Progenitor cell of endocrine pancreas (in vitro differentiated cells): Measurements from ENCODE around the gene EXOC8. TPM values are rescaled to one million over a fixed set of nuclear protein-coding genes. Genes with fewer than 3 reads are reported as not detected.

Source experiments
- DNase-seq: peaks from one replicate; pipeline ENCODE4 v3.0.0; 2021; ENCODE audit warnings: low spot score; ENCODE audit not compliant: unreplicated experiment
- H3K27ac Mint-ChIP-seq: 2 replicates; pipeline ENCODE4 v1.8.0; 2021; ENCODE audit warnings: mild to moderate bottlenecking, moderate library complexity, mixed read lengths
- H3K27me3 Mint-ChIP-seq: 2 replicates; pipeline ENCODE4 v1.8.0; 2021; ENCODE audit warnings: mixed read lengths
- H3K36me3 Mint-ChIP-seq: 2 replicates; pipeline ENCODE4 v1.8.0; 2022; ENCODE audit warnings: mixed read lengths; ENCODE audit not compliant: insufficient read depth
- H3K4me1 Mint-ChIP-seq: 2 replicates; pipeline ENCODE4 v1.8.0; 2021; ENCODE audit warnings: low read depth, mixed read lengths
- H3K4me3 Mint-ChIP-seq: 2 replicates; pipeline ENCODE4 v1.8.0; 2021; ENCODE audit warnings: low read depth, mild to moderate bottlenecking, moderate library complexity, mixed read lengths
- H3K9me3 Mint-ChIP-seq: 2 replicates; pipeline ENCODE4 v1.8.0; 2021; ENCODE audit warnings: low read depth, mixed read lengths
- total RNA-seq: library from RNA; stranded (reverse); gene quantifications from 2 replicates; pipeline ENCODE4 v1.2.1, GENCODE V29; 2021
- TF ChIP-seq, protein P1 (sequence below): fragments of 200-600 bp; sonication (generic); IDR thresholded peaks from one replicate; pipeline ENCODE4 v1.5.0; 2021; ENCODE audit warnings: antibody characterized with exemption, mild to moderate bottlenecking; ENCODE audit not compliant: unreplicated experiment

Gene EXOC8
- total RNA-seq, 1 donor from 2014 or later, result 9.6 TPM

DNA sequence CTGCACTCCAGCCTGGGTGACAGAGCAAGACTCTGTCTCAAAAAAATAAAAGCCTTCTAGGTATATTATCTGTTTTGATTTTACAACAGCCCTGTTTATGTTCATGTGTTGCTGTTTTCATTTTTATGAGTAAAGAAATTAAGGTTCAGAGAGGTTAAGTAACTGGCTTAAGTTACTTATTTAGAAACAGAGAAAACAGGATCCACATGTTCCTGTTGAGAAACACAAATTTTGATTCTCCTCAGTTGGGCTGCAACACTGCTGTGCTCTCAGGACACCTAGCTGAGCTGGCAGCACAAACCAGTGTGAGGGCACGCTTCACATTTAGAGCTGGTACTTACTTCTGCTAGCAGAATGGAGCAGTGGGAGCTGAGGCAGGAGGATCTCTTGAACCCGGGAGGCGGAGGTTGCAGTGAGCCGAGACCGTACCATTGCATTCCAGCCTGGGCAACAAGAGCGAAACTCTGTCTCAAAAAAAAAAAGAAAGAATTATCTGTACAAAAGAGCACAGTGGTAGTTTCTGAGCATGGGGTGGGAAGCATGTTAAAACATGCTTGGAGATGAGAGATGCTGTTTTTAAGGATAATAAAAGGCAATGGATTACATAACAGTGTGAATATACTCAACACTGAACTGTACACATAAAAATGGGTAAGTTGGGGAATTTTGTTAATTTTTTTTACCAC lies 2.8 kb upstream of the EXOC8 start:
- no peaks in the 10 kb centered on the region for H3K27me3 Mint-ChIP-seq
- H3K4me1 Mint-ChIP-seq, result peaks cover 25% of the 10 kb centered on the region
- no peaks in the 10 kb centered on the region for H3K9me3 Mint-ChIP-seq
- DNase-seq, result no peak
- peaks cover 13% of the 10 kb centered on the region for H3K36me3 Mint-ChIP-seq
- H3K27ac Mint-ChIP-seq, result no peak overlapping the region
- TF ChIP-seq, protein P1, sequence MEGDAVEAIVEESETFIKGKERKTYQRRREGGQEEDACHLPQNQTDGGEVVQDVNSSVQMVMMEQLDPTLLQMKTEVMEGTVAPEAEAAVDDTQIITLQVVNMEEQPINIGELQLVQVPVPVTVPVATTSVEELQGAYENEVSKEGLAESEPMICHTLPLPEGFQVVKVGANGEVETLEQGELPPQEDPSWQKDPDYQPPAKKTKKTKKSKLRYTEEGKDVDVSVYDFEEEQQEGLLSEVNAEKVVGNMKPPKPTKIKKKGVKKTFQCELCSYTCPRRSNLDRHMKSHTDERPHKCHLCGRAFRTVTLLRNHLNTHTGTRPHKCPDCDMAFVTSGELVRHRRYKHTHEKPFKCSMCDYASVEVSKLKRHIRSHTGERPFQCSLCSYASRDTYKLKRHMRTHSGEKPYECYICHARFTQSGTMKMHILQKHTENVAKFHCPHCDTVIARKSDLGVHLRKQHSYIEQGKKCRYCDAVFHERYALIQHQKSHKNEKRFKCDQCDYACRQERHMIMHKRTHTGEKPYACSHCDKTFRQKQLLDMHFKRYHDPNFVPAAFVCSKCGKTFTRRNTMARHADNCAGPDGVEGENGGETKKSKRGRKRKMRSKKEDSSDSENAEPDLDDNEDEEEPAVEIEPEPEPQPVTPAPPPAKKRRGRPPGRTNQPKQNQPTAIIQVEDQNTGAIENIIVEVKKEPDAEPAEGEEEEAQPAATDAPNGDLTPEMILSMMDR, result no peak
- H3K4me3 Mint-ChIP-seq, result no peak overlapping the region

DNA sequence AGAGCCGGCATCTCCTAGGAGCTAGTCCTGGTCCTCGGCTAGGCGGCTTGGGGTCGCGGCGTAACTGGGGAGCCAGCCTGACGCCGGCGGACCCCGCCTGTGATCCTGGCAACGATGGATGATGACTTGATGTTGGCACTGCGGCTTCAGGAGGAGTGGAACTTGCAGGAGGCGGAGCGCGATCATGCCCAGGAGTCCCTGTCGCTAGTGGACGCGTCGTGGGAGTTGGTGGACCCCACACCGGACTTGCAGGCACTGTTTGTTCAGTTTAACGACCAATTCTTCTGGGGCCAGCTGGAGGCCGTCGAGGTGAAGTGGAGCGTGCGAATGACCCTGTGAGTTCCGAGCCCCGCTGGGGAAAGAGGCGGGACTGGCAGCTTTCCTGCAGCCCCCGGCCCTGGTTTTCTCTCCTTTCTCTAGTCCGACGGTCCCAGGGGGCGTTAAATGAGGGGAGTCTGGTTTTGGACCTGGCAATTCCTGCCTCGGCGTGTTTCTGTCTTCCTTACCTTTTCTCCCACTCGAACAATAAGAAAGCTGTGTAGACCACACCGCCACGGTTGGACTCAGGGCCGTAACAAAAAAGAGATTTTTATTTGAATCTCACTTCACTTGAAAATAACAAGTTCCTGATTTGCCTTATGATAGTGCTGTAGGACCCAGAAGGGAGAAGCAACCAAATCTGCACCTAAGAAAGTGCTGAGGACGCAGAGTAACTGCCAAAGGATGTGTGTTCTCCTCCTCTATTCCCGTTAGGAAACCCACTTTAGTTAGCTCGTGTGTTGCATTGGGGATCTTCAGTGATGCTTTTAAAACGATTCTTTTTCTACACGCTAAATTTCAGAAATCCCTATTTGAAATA lies 847 bp upstream of the EXOC8 start, which contains the start of gene SPRTN:
TSS of gene SPRTN (plus strand) at position 24 of the 859 bp plus-strand sequence. CDS start at position 115, 91 bp downstream.
- no peak for DNase-seq
- Mint-ChIP-seq H3K36me3 (peaks cover 8% of the 10 kb centered on the region), H3K4me1 (peaks cover 39% of the 10 kb centered on the region)

DNA sequence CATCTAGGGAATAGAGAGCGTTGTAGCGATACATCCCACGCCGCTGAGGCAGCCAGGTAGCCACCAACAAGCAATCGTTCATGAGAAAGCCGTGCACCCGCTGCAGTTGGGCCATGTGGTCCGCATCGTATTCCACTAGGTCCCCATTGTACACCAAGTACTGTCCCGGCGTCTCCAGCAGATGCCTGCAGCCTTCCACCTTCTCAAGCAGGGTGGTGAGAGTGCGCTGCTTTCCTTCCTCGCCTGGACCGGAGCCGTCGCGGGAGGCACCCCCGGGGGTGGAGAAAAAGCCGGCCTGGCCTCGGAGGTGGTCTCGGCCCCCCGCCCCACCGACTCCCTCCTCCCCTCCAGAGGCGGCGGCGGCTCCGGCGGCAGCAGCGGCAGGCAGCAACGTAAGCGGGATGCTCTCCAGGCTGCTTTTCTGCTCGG lies 595 bp downstream of the EXOC8 start:
- Mint-ChIP-seq H3K36me3 (peaks cover 8% of the 10 kb centered on the region), H3K27ac (peak overlapping the region; percentile 97), H3K9me3 (no peaks in the 10 kb centered on the region), H3K4me3 (peak overlapping the region; percentile 100), H3K4me1 (peaks cover 42% of the 10 kb centered on the region), H3K27me3 (no peaks in the 10 kb centered on the region)
- peak; percentile 46 for DNase-seq
- TF ChIP-seq, protein P1, result no peak

More for the DNA sequence above, 847 bp upstream of the EXOC8 start, which contains the start of gene SPRTN:
- Mint-ChIP-seq H3K27me3 (no peaks in the 10 kb centered on the region), H3K4me3 (peak within 1 kb of the TSS; percentile 100), H3K9me3 (no peaks in the 10 kb centered on the region), H3K27ac (peak within 1 kb of the TSS; percentile 97)
- TF ChIP-seq, protein P1, result no peak

DNA sequence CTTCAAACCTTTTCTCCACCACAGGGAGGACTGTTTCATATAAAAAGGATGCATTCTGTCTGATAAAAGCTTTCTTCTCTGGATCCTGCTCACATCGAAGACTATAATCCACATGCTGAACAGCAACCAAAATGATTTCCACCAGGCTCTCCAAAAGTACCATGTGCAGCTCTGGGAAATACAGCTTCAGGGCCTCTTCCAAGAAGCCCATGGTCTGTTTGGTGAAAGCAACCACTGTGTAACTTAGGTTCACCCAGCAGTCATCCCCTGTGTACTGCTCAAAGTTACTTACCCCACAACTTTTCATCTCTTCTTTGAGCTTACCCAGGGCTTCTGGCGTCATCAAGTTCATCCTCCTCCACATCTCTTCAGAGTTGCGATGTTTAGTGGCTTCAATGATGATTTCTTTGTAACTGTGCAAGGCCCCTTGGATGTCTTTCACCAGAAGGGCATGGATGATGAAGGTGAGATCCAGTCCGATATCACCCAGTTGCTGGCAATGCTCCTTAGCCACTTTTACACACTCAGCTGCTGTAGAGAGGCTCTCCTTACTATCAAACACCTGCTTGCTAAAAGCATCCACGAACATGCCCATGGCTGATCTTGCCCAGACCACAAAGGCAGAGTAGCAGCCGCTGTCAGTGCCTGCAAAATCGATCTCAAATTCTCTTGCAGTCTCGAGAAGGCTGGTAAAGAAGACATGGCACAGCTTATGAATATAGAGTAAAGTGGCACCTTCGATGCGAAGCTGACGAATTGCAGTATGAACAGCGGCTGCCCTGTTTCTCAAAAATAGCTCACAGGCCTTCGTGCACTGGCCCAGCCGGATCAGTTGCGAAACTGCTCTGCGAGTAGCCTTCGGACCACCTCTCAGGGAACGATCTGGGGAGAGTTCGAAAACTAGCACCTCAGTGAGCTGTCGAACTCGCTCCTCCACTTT lies 1.7 kb downstream of the EXOC8 start:
- Mint-ChIP-seq H3K4me1 (peaks cover 42% of the 10 kb centered on the region), H3K4me3 (peak overlapping the region; percentile 100), H3K9me3 (no peaks in the 10 kb centered on the region), H3K36me3 (peaks cover 5% of the 10 kb centered on the region), H3K27me3 (no peaks in the 10 kb centered on the region), H3K27ac (peak overlapping the region; percentile 22)
- DNase-seq, result no peak
- TF ChIP-seq, protein P1, result no peak
